ENCODE measurements around the gene ATP2A3. TPM values are rescaled to one million over a fixed set of nuclear protein-coding genes. Genes with fewer than 3 reads are reported as not detected.
"Not testable (repeated sequence)": the region's sequence is repeated elsewhere in the genome, so short reads cannot be mapped to it uniquely, and the experiment has no call there.

Gene ATP2A3
- total RNA-seq, 1 donor from 2014 or later: 9.7 TPM

- DNase-seq (ENCODE audit: low spot score): no peak
Measured at GRCh38 chr17:3956327-3956957, 7.8 kb downstream of the ATP2A3 start.

GRCh38 chr17:3955673-3955988 is 8.6 kb downstream of the ATP2A3 start:
- no peak for DNase-seq (ENCODE audit: low spot score)

- no peak for DNase-seq (ENCODE audit: low spot score)
Measured at GRCh38 chr17:3954976-3955672, 9.1 kb downstream of the ATP2A3 start.

- no peak for DNase-seq (ENCODE audit: low spot score)
Measured at GRCh38 chr17:3954086-3954485, 10.2 kb downstream of the ATP2A3 start.

- no peak for DNase-seq (ENCODE audit: low spot score)
Measured at GRCh38 chr17:3953542-3953941, 10.7 kb downstream of the ATP2A3 start.

GRCh38 chr17:3952186-3952585 is 12.1 kb downstream of the ATP2A3 start:
- DNase-seq (ENCODE audit: low spot score): peak; percentile 84

- DNase-seq (ENCODE audit: low spot score): no peak
Measured at GRCh38 chr17:3951420-3951819, 12.8 kb downstream of the ATP2A3 start.

GRCh38 chr17:3951003-3951402 is 13.2 kb downstream of the ATP2A3 start:
- DNase-seq (ENCODE audit: low spot score): no peak

- DNase-seq (ENCODE audit: low spot score): no peak
Measured at GRCh38 chr17:3950584-3950983, 13.7 kb downstream of the ATP2A3 start.

- DNase-seq (ENCODE audit: low spot score): no peak
Measured at GRCh38 chr17:3949418-3949817, 14.8 kb downstream of the ATP2A3 start.

- not testable (repeated sequence) for DNase-seq (ENCODE audit: low spot score)
Measured at GRCh38 chr17:3948551-3948950, 15.7 kb downstream of the ATP2A3 start.

- no peak for DNase-seq (ENCODE audit: low spot score)
Measured at GRCh38 chr17:3947318-3947810, 16.9 kb downstream of the ATP2A3 start.

- no peak for DNase-seq (ENCODE audit: low spot score)
Measured at GRCh38 chr17:3946711-3947235, 17.5 kb downstream of the ATP2A3 start.

- no peak for DNase-seq (ENCODE audit: low spot score)
Measured at GRCh38 chr17:3944485-3945388, 19.5 kb downstream of the ATP2A3 start.

GRCh38 chr17:3943240-3943891 is 20.9 kb downstream of the ATP2A3 start:
- no peak for DNase-seq (ENCODE audit: low spot score)

- no peak for DNase-seq (ENCODE audit: low spot score)
Measured at GRCh38 chr17:3940965-3941698, 23.1 kb downstream of the ATP2A3 start.

GRCh38 chr17:3937359-3937758 is 26.9 kb downstream of the ATP2A3 start:
- no peak for DNase-seq (ENCODE audit: low spot score)

GRCh38 chr17:3935825-3936355 is 28.3 kb downstream of the ATP2A3 start:
- DNase-seq (ENCODE audit: low spot score): no peak

- no peak for DNase-seq (ENCODE audit: low spot score)
Measured at GRCh38 chr17:3935140-3935542, 29.1 kb downstream of the ATP2A3 start.

- DNase-seq (ENCODE audit: low spot score): no peak
Measured at GRCh38 chr17:3929764-3930163, 34.5 kb downstream of the ATP2A3 start.
